ENCODE measurements around the gene CHRNA5.

GRCh38 chr15:78541744-78542034 is 23.6 kb upstream of the CHRNA5 start:
- TF ChIP-seq POLR2AphosphoS5 (IDR thresholded peaks at IDR 0.05; ENCODE audit: low read depth, low read length) (no peak), FOXP2 (optimal IDR thresholded peaks at IDR 0.05; ENCODE audit: borderline replicate concordance, extremely low read depth, extremely low read length, insufficient read depth) (no peak), SIN3A (IDR thresholded peaks at IDR 0.05; ENCODE audit: borderline replicate concordance, insufficient read depth, low read length) (no peak), TAF1 (IDR thresholded peaks at IDR 0.05; ENCODE audit: borderline replicate concordance, insufficient read depth, low read length) (no peak), REST (IDR thresholded peaks at IDR 0.05; ENCODE audit: insufficient read depth in 1 of 2, low read depth in 2 of 2, low read length in 2 of 2) (no peak)
